Psoas muscle (tissue), 8 donors: ENCODE results near the gene MORN5. TPM values are rescaled to one million over a fixed set of nuclear protein-coding genes. Genes with fewer than 3 reads are reported as not detected.

ENCODE experiments used
- ATAC-seq, 4 donors: fragments of 200-7000 bp; cut with Tn5 transposase; one replicate each; pipeline ENCODE4 v1.9.1; 2020; ENCODE audit warnings: moderate library complexity in 3 of 4, mild to moderate bottlenecking in 2 of 4
- DNase-seq, 2 donors: peaks; one replicate each; pipeline ENCODE4 v3.0.0-alpha.2; 2020
- H3K27ac ChIP-seq: fragments of 200-600 bp; one replicate; pipeline ENCODE4 v1.8.0; 2022
- H3K27me3 ChIP-seq, 3 donors: fragments of 200-600 bp in 1 of 3; one replicate each; pipeline versions ENCODE4 v1.6.1 to v1.8.0; 2013 to 2022; ENCODE audit warnings: low read length in 2 of 3, mild to moderate bottlenecking in 2 of 3, moderate library complexity in 1 of 3; ENCODE audit not compliant: insufficient read depth in 3 of 3
- H3K36me3 ChIP-seq, 2 donors: fragments of 200-600 bp in 1 of 2; one replicate each; pipeline versions ENCODE4 v1.6.1 to v1.8.0; 2013 to 2022; ENCODE audit warnings: low read depth in 1 of 2, mild to moderate bottlenecking in 1 of 2, moderate library complexity in 1 of 2; ENCODE audit not compliant: insufficient read depth in 1 of 2
- H3K4me1 ChIP-seq: fragments of 200-600 bp; one replicate; pipeline ENCODE4 v1.8.0; 2022
- H3K4me3 ChIP-seq: fragments of 200-600 bp; one replicate; pipeline ENCODE4 v1.8.0; 2022; ENCODE audit warnings: mild to moderate bottlenecking
- H3K9me3 ChIP-seq: fragments of 200-600 bp; one replicate; pipeline ENCODE4 v1.8.0; 2022
- CTCF ChIP-seq: fragments of 200-600 bp; IDR thresholded peaks from one replicate; pipeline ENCODE4 v1.8.0; 2022; ENCODE audit warnings: antibody characterized with exemption
- WGBS, 3 donors: extraction: QIAGEN DNeasy Blood & Tissue Kit; methylation state at CpG; one replicate each; pipeline versions ENCODE4 v1.1.6 to v1.1.7; 2013; 5-methylcytosine and 5-hydroxymethylcytosine counted together
- intact Hi-C, 2 donors: fragments of 100-400 bp; cut with DNase I; formaldehyde crosslinking; loops; one replicate each; pipeline versions ENCODE4 v1.11.0 to v1.14.2; 2022
- polyA plus RNA-seq, 3 donors: library from polyadenylated mRNA; stranded (reverse); fragments of 200-250 nt; gene quantifications; one replicate each; pipeline ENCODE4 v1.2.3, GENCODE V29; 2013
- total RNA-seq, 4 donors: library from RNA; stranded (reverse); fragmentation: NEBNext Ultra II Directional in 2 of 4; extraction: Animal tissue kit (Norgen Biotek cat#: 25700) in 2 of 4; gene quantifications; one replicate each; pipeline versions ENCODE4 v1.2.1 to v1.2.4, GENCODE V29; 2021 to 2023
- donor health status: healthy with polysubstance abuse.
- donor health status: DM: no; HTN: no; CAD: no; lungs with moderate emphysema.
- donor health status: Bipolar disorder and iron deficiency.
- donor health status: healthy.
- donor health status: DM: yes; HTN: yes; CAD: no.
- donor health status: DM: no; HTN: no; CAD: no.
- donor health status: DM: no; HTN: no; CAD: no.
- donor health status: DM: yes; HTN: yes; CAD: no.

MORN5 gene
- total and polyA plus RNA-seq, 7 donors = not detected

- DNase-seq = no peak
- Histone ChIP-seq H3K27me3 (no peaks in the 10 kb centered on the region), H3K27ac (no peak overlapping the region), H3K9me3 (no peaks in the 10 kb centered on the region), H3K36me3 (no peaks in the 10 kb centered on the region), H3K4me1 (no peaks in the 10 kb centered on the region), H3K4me3 (no peak overlapping the region)
- ATAC-seq = no peak
- 68 to 84% (median 71%) methylated on average over 5 of the region's 5 CpGs for WGBS, 3 donors
- intact Hi-C loops = no loop called here
- no peak for TF ChIP-seq CTCF
These were observed 41.2 kb upstream of the MORN5 start for GRCh38 chr9:122118343-122119165.

DNA sequence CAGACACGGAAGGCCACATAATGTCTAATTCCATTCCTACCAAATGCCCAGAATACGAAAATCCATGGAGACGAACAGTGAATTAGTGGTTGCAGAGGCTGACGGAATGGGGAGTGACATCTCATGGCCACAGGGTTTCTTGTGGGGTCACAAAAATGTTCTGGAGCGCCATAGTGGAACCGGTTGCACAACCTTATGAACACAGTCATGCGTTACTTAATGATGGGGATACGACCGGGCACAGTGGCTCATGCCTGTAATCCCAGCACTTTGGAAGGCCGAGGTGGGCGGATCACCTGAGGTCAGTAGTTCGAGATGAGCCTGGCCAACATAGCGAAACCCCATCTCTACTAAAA lies 40.6 kb upstream of the MORN5 start:
- no peak for DNase-seq
- H3K27me3 ChIP-seq = no peaks in the 10 kb centered on the region
- H3K4me1 ChIP-seq = no peaks in the 10 kb centered on the region
- no peak overlapping the region for H3K4me3 ChIP-seq
- 83 to 88% (median 86%) methylated on average over 13 of the region's 13 CpGs for WGBS, 3 donors
- no peaks in the 10 kb centered on the region for H3K9me3 ChIP-seq
- peak in 1 of 4 donors; percentile 37 for ATAC-seq
- intact Hi-C loops = no loop called here
- H3K27ac ChIP-seq = no peak overlapping the region
- H3K36me3 ChIP-seq = no peaks in the 10 kb centered on the region
- TF ChIP-seq CTCF = no peak

DNA sequence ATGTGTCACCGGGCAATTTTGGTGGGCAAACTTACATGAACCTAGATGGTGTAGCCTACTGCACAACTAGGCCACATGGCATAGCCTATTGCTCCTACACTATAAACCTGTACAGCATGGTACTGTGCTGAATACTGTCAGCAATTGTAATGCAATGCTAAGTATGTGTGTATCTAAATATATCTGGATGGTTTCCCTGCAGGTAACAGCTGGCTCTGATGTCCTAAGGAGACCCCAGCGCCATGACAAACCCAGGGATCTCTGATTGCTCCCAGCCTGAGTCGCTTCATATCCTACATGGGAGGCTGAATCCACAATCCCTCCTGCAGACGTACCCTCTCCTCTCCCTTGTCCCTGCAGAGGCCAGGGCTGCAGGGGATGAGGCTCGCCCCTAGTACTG lies 40.0 kb upstream of the MORN5 start:
- TF ChIP-seq CTCF = no peak
- Histone ChIP-seq H3K9me3 (no peaks in the 10 kb centered on the region), H3K27ac (no peak overlapping the region), H3K36me3 (no peaks in the 10 kb centered on the region), H3K27me3 (no peaks in the 10 kb centered on the region), H3K4me3 (no peak overlapping the region), H3K4me1 (no peaks in the 10 kb centered on the region)
- intact Hi-C loops = loop anchor here (10.0 kb wide), 3 partner anchors 335 to 695 kb away; partner anchors contain the start of gene OR1K1 (in 1 of the 2)
- DNase-seq (no peak), ATAC-seq (peak in 1 of 4 donors; percentile 33)
- 83 to 89% (median 86%) methylated on average over 5 of the region's 5 CpGs for WGBS, 3 donors

GRCh38 chr9:122120316-122121071 lies 39.2 kb upstream of the MORN5 start:
- Histone ChIP-seq H3K36me3 (no peaks in the 10 kb centered on the region), H3K9me3 (no peaks in the 10 kb centered on the region), H3K4me1 (no peaks in the 10 kb centered on the region), H3K27ac (no peak overlapping the region), H3K27me3 (no peaks in the 10 kb centered on the region), H3K4me3 (no peak overlapping the region)
- DNase-seq = no peak
- ATAC-seq = no peak
- intact Hi-C loops = loop anchor here (10.0 kb wide), 3 partner anchors 334 to 694 kb away; partner anchors contain the start of gene OR1K1 (in 1 of the 2)
- TF ChIP-seq CTCF = no peak
- WGBS, 3 donors = 84 to 87% (median 85%) methylated on average over 10 of the region's 10 CpGs
